Breast epithelium (tissue), 4 donors: ENCODE data around the gene DPH5. TPM values are rescaled to one million over a fixed set of nuclear protein-coding genes. Genes with fewer than 3 reads are reported as not detected.

ENCODE experiments used
- DNase-seq, 2 donors: peaks; one replicate each; pipeline ENCODE4 v3.0.0-alpha.2; 2019; ENCODE audit warnings: low spot score in 2 of 2
- H3K27ac ChIP-seq, 2 donors: fragments of 200-600 bp; sonication (generic) in 1 of 2; one replicate each; pipeline ENCODE4 v1.5.1; 2016 to 2019; ENCODE audit warnings: mild to moderate bottlenecking in 1 of 2
- H3K27me3 ChIP-seq, 2 donors: fragments of 200-600 bp; sonication (generic) in 1 of 2; one replicate each; pipeline versions ENCODE4 v1.5.1 to v1.6.0; 2017 to 2019; ENCODE audit warnings: control low read depth in 1 of 2, mild to moderate bottlenecking in 1 of 2
- H3K36me3 ChIP-seq: fragments of 200-600 bp; one replicate; pipeline ENCODE4 v1.5.1; 2019
- H3K4me1 ChIP-seq, 2 donors: fragments of 200-600 bp; sonication (generic); one replicate each; pipeline ENCODE4 v1.5.1; 2016 to 2019; ENCODE audit warnings: control low read depth in 1 of 2
- H3K4me3 ChIP-seq, 3 donors: fragments of 200-600 bp; sonication (generic); 1 replicate in 2 of 3; 2 replicates in 1 of 3; pipeline ENCODE4 v1.5.1; 2016 to 2019; ENCODE audit warnings: mild to moderate bottlenecking in 3 of 3, moderate library complexity in 2 of 3
- H3K9me3 ChIP-seq, 2 donors: fragments of 200-600 bp; sonication (generic) in 1 of 2; one replicate each; pipeline ENCODE4 v1.5.1; 2016 to 2019; ENCODE audit warnings: control low read depth in 1 of 2
- POLR2A ChIP-seq: fragments of 450-650 bp; IDR thresholded peaks from one replicate; pipeline ENCODE4 v1.6.1; 2016; ENCODE audit warnings: antibody characterized with exemption, mild to moderate bottlenecking, moderate library complexity
- POLR2AphosphoS5 ChIP-seq, 3 donors: sonication (generic); formaldehyde crosslinking; IDR thresholded peaks; one replicate each; pipeline ENCODE4 v1.6.1; 2017; ENCODE audit warnings: antibody characterized with exemption in 3 of 3
- intact Hi-C: fragments of 100-400 bp; cut with DNase I; formaldehyde crosslinking; loops from one replicate; pipeline ENCODE4 v1.15.1; 2023; ENCODE audit warnings: low total_unique reads
- total RNA-seq, 3 donors: library from RNA; depleted of rRNA; stranded (reverse); fragments of >200 nt; gene quantifications; one replicate each; pipeline ENCODE4 v1.1.0, GENCODE V29; 2016
- TF ChIP-seq, protein P1 (sequence below), 3 donors: fragments of 450-650 bp; IDR thresholded peaks; one replicate each; pipeline ENCODE4 v1.5.1; 2016 to 2017; ENCODE audit warnings: antibody characterized with exemption in 3 of 3, mild to moderate bottlenecking in 3 of 3, moderate library complexity in 3 of 3

Gene DPH5
- total RNA-seq, 3 donors from 2014 or later: 19.2 to 26.1 (median 25.9) TPM

DNA sequence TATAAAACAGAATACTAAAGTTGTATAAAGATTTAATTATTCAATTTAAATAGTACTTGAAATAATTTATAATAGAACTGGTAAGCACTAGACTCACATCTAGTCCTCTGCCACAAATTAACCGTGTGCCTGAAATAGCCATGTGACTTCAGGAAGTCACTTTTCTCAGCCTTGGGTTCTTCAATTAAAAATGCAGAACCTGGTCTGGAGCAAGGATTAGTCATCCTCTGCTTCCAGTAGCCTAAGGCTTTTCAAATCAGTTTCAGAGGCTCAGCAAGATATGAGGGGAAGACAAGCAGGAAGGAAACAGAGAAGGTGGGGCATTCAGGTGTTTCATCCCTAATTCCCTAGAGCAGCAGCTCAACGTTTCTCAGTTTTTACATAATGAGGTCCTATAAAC is 23.0 kb downstream of the DPH5 start:
- TF ChIP-seq POLR2A: no peak
- TF ChIP-seq, protein P1, sequence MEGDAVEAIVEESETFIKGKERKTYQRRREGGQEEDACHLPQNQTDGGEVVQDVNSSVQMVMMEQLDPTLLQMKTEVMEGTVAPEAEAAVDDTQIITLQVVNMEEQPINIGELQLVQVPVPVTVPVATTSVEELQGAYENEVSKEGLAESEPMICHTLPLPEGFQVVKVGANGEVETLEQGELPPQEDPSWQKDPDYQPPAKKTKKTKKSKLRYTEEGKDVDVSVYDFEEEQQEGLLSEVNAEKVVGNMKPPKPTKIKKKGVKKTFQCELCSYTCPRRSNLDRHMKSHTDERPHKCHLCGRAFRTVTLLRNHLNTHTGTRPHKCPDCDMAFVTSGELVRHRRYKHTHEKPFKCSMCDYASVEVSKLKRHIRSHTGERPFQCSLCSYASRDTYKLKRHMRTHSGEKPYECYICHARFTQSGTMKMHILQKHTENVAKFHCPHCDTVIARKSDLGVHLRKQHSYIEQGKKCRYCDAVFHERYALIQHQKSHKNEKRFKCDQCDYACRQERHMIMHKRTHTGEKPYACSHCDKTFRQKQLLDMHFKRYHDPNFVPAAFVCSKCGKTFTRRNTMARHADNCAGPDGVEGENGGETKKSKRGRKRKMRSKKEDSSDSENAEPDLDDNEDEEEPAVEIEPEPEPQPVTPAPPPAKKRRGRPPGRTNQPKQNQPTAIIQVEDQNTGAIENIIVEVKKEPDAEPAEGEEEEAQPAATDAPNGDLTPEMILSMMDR (IDR thresholded peaks at IDR 0.05): no peak
- TF ChIP-seq POLR2AphosphoS5 (IDR thresholded peaks at IDR 0.05): no peak
- DNase-seq: no peak
- H3K36me3 ChIP-seq: no peaks in the 10 kb centered on the region
- intact Hi-C loops: no loop called here
- H3K4me1 ChIP-seq: peaks cover 0 to 7% of the 10 kb centered on the region in 2 donors
- H3K27ac ChIP-seq: peak overlapping the region; percentile 57 to 76
- H3K4me3 ChIP-seq: no peak overlapping the region
- H3K9me3 ChIP-seq: no peaks in the 10 kb centered on the region
- H3K27me3 ChIP-seq: no peaks in the 10 kb centered on the region

DNA sequence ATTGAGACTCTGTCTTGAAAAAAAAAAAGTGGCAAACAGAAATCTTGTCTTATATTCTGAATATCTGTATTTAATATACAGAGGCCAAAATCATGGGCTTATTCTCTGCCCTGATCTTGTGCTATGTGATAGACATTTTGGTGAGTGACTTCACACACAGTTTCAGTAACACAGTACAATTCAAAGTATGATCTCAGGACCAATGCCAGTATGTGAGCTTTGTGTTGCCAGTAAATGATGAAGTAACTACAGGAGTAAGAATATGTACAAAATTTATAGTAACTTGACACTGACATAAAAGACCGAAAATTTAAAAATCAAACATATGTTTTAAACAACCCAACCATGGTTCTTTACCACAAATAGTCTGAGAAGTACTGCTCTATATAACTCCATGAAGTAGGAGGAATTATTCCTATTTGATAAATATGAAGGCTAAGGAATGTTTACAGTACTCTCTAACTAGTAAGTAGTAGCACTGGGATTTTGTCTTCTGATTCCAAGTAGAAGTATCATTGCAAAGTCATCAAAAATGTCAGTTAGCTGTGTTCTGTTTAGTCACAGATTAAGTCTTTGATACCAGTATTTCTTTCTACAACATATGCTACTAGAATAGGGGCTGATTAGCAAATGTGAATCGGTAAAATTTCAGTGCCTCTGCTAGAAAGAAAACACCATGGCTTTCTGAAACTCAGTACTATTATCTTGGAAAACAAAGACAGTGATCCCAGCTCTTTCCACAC is 25.3 kb downstream of the DPH5 start:
- DNase-seq: no peak
- Histone ChIP-seq H3K9me3 (no peaks in the 10 kb centered on the region), H3K27ac (no peak overlapping the region), H3K36me3 (no peaks in the 10 kb centered on the region), H3K27me3 (no peaks in the 10 kb centered on the region), H3K4me1 (peaks cover 0 to 7% of the 10 kb centered on the region in 2 donors), H3K4me3 (no peak overlapping the region)
- TF ChIP-seq POLR2A: no peak
- TF ChIP-seq POLR2AphosphoS5 (IDR thresholded peaks at IDR 0.05): no peak
- TF ChIP-seq, protein P1 (IDR thresholded peaks at IDR 0.05): no peak
- intact Hi-C loops: no loop called here

- TF ChIP-seq POLR2AphosphoS5 (IDR thresholded peaks at IDR 0.05): no peak
- no peak for TF ChIP-seq POLR2A
- TF ChIP-seq, protein P1 (IDR thresholded peaks at IDR 0.05): no peak
- no peaks in the 10 kb centered on the region for H3K36me3 ChIP-seq
- no peak overlapping the region for H3K4me3 ChIP-seq
- H3K9me3 ChIP-seq: no peaks in the 10 kb centered on the region
- H3K27ac ChIP-seq: no peak overlapping the region
- intact Hi-C loops: no loop called here
- peaks cover 0 to 7% of the 10 kb centered on the region in 2 donors for H3K4me1 ChIP-seq
- DNase-seq: no peak
- no peaks in the 10 kb centered on the region for H3K27me3 ChIP-seq
These were observed 27.2 kb downstream of the DPH5 start for GRCh38 chr1:100998426-100998825.

- intact Hi-C loops: no loop called here
- no peak for DNase-seq
- Histone ChIP-seq H3K9me3 (no peaks in the 10 kb centered on the region), H3K4me1 (no peaks in the 10 kb centered on the region), H3K27ac (peak overlapping the region; percentile 1 to 8), H3K4me3 (no peak overlapping the region), H3K36me3 (no peaks in the 10 kb centered on the region), H3K27me3 (no peaks in the 10 kb centered on the region)
- TF ChIP-seq, protein P1 (IDR thresholded peaks at IDR 0.05): no peak
- TF ChIP-seq POLR2AphosphoS5 (IDR thresholded peaks at IDR 0.05) (no peak), POLR2A (no peak)
These were observed 30.2 kb downstream of the DPH5 start for GRCh38 chr1:100995198-100995988.
